ENCODE measurements around the gene BRF1. TPM values are rescaled to one million over a fixed set of nuclear protein-coding genes. Genes with fewer than 3 reads are reported as not detected.
"Not testable (repeated sequence)": the region's sequence is repeated elsewhere in the genome, so short reads cannot be mapped to it uniquely, and the experiment has no call there.

The BRF1 gene
- total and polyA plus RNA-seq, 2 donors (not counting 1 experiment from before 2014, with no cell fraction given), result 7.4 to 33.4 TPM

DNA sequence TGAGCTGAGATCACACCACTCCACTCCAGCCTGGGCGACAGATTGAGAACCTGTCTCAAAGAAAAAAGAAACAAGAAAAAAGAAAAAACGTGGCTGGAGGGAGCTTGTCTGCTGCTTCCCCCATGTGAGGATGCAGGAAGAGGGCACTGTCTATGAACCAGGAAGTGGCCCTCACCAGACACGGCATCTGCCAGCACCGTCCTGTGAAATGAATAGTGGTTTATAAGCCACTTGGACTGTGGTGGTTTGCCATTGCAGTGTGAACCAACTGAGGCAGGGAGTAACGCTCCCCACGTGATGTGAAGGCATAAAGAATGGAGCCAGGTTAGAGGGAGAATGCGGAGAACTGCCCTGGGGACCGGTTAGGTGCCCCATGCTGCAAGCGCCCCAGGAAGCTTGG is 4.5 kb upstream of the BRF1 start:
- H3K9ac ChIP-seq (ENCODE audit: insufficient read depth, low read length), result no peak overlapping the region
- H3K4me3 ChIP-seq (replicated peaks in 1 of 4; ENCODE audit: control extremely low read depth in 1 of 4, insufficient read depth in 1 of 4, low read depth in 3 of 4, low read length in 4 of 4), result no peak overlapping the region
- no peak overlapping the region for H3K4me2 ChIP-seq (ENCODE audit: extremely low read depth, insufficient read depth, low read length)
- TF ChIP-seq EZH2 (IDR thresholded peaks at IDR 0.05; ENCODE audit: low read length, missing control alignments), result no peak
- H2AFZ ChIP-seq (ENCODE audit: low read length), result no peak overlapping the region
- no peaks in the 10 kb centered on the region for H3K36me3 ChIP-seq (ENCODE audit: control insufficient read depth, insufficient read depth, low read length)
- no peaks in the 10 kb centered on the region for H3K27me3 ChIP-seq (ENCODE audit: control insufficient read depth, insufficient read depth, low read length)
- no peaks in the 10 kb centered on the region for H3K9me3 ChIP-seq (ENCODE audit: control insufficient read depth, insufficient read depth, low read depth, low read length)
- H3K27ac ChIP-seq (ENCODE audit: insufficient read depth, low read length), result no peak overlapping the region
- no peaks in the 10 kb centered on the region for H4K20me1 ChIP-seq (ENCODE audit: control insufficient read depth, extremely low read depth, insufficient read depth, low read length)
- no peaks in the 10 kb centered on the region for H3K79me2 ChIP-seq (ENCODE audit: control insufficient read depth, insufficient read depth, low read length)
- no peaks in the 10 kb centered on the region for H3K4me1 ChIP-seq (ENCODE audit: control insufficient read depth, extremely low read depth, insufficient read depth, low read length)
- no peak for DNase-seq (ENCODE audit: low read depth in 2 of 2)

DNA sequence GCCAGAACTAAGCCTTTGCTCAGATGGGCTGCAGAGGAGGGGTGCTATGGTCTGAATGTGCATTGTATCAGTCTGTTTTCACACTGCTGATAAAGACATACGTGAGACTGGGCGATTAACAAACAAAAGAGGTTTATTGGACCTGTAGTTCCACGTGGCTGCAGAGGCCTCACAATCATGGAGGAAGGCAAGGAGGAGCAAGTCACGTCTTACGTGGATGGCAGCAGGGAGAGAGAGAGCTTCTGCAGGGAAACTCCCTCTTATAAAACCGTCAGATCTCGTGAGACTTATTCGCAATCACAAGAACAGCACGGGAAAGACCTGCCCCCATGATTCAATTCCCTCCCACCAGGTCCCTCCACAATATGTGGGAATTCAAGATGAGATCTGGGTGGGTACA is 3.8 kb upstream of the BRF1 start:
- H2AFZ ChIP-seq (ENCODE audit: low read length), result no peak overlapping the region
- peaks cover 4% of the 10 kb centered on the region for H3K79me2 ChIP-seq (ENCODE audit: control insufficient read depth, insufficient read depth, low read length)
- no peaks in the 10 kb centered on the region for H3K27me3 ChIP-seq (ENCODE audit: control insufficient read depth, insufficient read depth, low read length)
- H3K4me2 ChIP-seq (ENCODE audit: extremely low read depth, insufficient read depth, low read length), result no peak overlapping the region
- H3K9me3 ChIP-seq (ENCODE audit: control insufficient read depth, insufficient read depth, low read depth, low read length), result no peaks in the 10 kb centered on the region
- no peak overlapping the region for H3K9ac ChIP-seq (ENCODE audit: insufficient read depth, low read length)
- no peaks in the 10 kb centered on the region for H3K4me1 ChIP-seq (ENCODE audit: control insufficient read depth, extremely low read depth, insufficient read depth, low read length)
- H4K20me1 ChIP-seq (ENCODE audit: control insufficient read depth, extremely low read depth, insufficient read depth, low read length), result no peaks in the 10 kb centered on the region
- H3K4me3 ChIP-seq (replicated peaks in 1 of 4; ENCODE audit: control extremely low read depth in 1 of 4, insufficient read depth in 1 of 4, low read depth in 3 of 4, low read length in 4 of 4), result no peak overlapping the region
- no peak overlapping the region for H3K27ac ChIP-seq (ENCODE audit: insufficient read depth, low read length)
- DNase-seq (ENCODE audit: low read depth in 2 of 2), result no peak
- no peaks in the 10 kb centered on the region for H3K36me3 ChIP-seq (ENCODE audit: control insufficient read depth, insufficient read depth, low read length)
- TF ChIP-seq, protein P1, sequence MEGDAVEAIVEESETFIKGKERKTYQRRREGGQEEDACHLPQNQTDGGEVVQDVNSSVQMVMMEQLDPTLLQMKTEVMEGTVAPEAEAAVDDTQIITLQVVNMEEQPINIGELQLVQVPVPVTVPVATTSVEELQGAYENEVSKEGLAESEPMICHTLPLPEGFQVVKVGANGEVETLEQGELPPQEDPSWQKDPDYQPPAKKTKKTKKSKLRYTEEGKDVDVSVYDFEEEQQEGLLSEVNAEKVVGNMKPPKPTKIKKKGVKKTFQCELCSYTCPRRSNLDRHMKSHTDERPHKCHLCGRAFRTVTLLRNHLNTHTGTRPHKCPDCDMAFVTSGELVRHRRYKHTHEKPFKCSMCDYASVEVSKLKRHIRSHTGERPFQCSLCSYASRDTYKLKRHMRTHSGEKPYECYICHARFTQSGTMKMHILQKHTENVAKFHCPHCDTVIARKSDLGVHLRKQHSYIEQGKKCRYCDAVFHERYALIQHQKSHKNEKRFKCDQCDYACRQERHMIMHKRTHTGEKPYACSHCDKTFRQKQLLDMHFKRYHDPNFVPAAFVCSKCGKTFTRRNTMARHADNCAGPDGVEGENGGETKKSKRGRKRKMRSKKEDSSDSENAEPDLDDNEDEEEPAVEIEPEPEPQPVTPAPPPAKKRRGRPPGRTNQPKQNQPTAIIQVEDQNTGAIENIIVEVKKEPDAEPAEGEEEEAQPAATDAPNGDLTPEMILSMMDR (conservative IDR thresholded peaks at IDR 0.05 in 1 of 2, IDR thresholded peaks at IDR 0.05 in 1 of 2; ENCODE audit: low read depth in 1 of 2, low read length in 2 of 2), result no peak
- no peak for TF ChIP-seq EZH2 (IDR thresholded peaks at IDR 0.05; ENCODE audit: low read length, missing control alignments)

DNA sequence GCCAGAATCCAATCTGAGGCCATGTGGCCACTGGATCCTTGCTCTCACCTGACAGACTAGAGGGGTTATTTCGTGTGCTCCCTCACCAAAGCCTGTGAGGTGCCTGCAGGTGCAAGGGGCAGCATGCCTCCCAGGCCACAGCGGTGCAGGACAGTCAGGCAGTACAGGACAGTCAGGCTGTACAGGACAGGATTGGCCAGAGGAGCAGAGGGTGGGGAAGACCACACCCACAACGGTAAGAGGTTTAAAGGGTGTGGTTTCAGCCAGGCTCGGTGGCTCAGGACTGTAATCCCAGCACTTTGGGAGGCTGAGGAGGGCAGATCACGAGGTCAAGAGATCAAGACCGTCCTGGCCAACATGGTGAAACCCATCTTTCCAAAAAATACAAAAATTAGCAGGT is 3.1 kb upstream of the BRF1 start:
- no peaks in the 10 kb centered on the region for H3K9me3 ChIP-seq (ENCODE audit: control insufficient read depth, insufficient read depth, low read depth, low read length)
- no peak overlapping the region for H3K27ac ChIP-seq (ENCODE audit: insufficient read depth, low read length)
- H3K4me3 ChIP-seq (replicated peaks in 1 of 4; ENCODE audit: control extremely low read depth in 1 of 4, insufficient read depth in 1 of 4, low read depth in 3 of 4, low read length in 4 of 4), result no peak overlapping the region
- no peaks in the 10 kb centered on the region for H3K27me3 ChIP-seq (ENCODE audit: control insufficient read depth, insufficient read depth, low read length)
- H3K4me1 ChIP-seq (ENCODE audit: control insufficient read depth, extremely low read depth, insufficient read depth, low read length), result peaks cover 2% of the 10 kb centered on the region
- H3K36me3 ChIP-seq (ENCODE audit: control insufficient read depth, insufficient read depth, low read length), result no peaks in the 10 kb centered on the region
- TF ChIP-seq, protein P1 (conservative IDR thresholded peaks at IDR 0.05 in 1 of 2, IDR thresholded peaks at IDR 0.05 in 1 of 2; ENCODE audit: low read depth in 1 of 2, low read length in 2 of 2), result no peak
- H4K20me1 ChIP-seq (ENCODE audit: control insufficient read depth, extremely low read depth, insufficient read depth, low read length), result no peaks in the 10 kb centered on the region
- DNase-seq (ENCODE audit: low read depth in 2 of 2), result no peak
- H3K4me2 ChIP-seq (ENCODE audit: extremely low read depth, insufficient read depth, low read length), result no peak overlapping the region
- no peak overlapping the region for H2AFZ ChIP-seq (ENCODE audit: low read length)
- peaks cover 10% of the 10 kb centered on the region for H3K79me2 ChIP-seq (ENCODE audit: control insufficient read depth, insufficient read depth, low read length)
- no peak overlapping the region for H3K9ac ChIP-seq (ENCODE audit: insufficient read depth, low read length)

DNA sequence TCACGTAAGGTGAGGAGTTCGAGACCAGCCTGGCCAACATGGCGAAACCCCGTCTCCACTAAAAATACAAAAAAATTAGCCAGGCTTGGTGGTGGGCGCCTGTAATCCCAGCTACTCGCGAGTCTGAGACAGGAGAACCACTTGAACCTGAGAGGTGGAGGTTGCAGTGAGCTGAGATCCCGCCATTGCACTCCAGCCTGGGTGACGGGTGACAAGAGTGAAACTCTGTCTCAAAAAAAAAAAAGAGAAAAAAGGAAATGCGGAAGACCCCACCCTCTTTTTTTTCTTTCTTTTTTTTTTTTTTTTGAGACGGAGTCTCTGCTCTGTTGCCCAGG is 1.1 kb upstream of the BRF1 start:
- not testable (repeated sequence) for H3K4me3 ChIP-seq (replicated peaks in 1 of 4; ENCODE audit: control extremely low read depth in 1 of 4, insufficient read depth in 1 of 4, low read depth in 3 of 4, low read length in 4 of 4); H3K4me1 ChIP-seq (ENCODE audit: control insufficient read depth, extremely low read depth, insufficient read depth, low read length); H3K9me3 ChIP-seq (ENCODE audit: control insufficient read depth, insufficient read depth, low read depth, low read length); H3K36me3 ChIP-seq (ENCODE audit: control insufficient read depth, insufficient read depth, low read length); H3K27me3 ChIP-seq (ENCODE audit: control insufficient read depth, insufficient read depth, low read length); H3K27ac ChIP-seq (ENCODE audit: insufficient read depth, low read length); H2AFZ ChIP-seq (ENCODE audit: low read length); H4K20me1 ChIP-seq (ENCODE audit: control insufficient read depth, extremely low read depth, insufficient read depth, low read length); DNase-seq (ENCODE audit: low read depth in 2 of 2); H3K9ac ChIP-seq (ENCODE audit: insufficient read depth, low read length)
- peaks cover 15% of the 10 kb centered on the region for H3K79me2 ChIP-seq (ENCODE audit: control insufficient read depth, insufficient read depth, low read length)
- peak overlapping the region; percentile 69 for H3K4me2 ChIP-seq (ENCODE audit: extremely low read depth, insufficient read depth, low read length)

Measured in fibroblast of lung (primary cell).